H1 (cell line): Measurements from ENCODE around the gene CAPN11. TPM values are rescaled to one million over a fixed set of nuclear protein-coding genes. Genes with fewer than 3 reads are reported as not detected.

Experiments
- CTCF ChIA-PET: fragments of 300-600 bp; sonication (Branson Sonifier 250); formaldehyde crosslinking; loops from one replicate; lab custom pipeline; 2021; ENCODE audit not compliant: partially characterized antibody; lab: Charles Lee
- POLR2A ChIA-PET: fragments of 300-600 bp; sonication (Branson Sonifier 250); formaldehyde crosslinking; loops from one replicate; lab custom pipeline; 2021; ENCODE audit warnings: inconsistent platforms; ENCODE audit not compliant: partially characterized antibody; lab: Charles Lee
- DNase-seq, 2 experiments: peaks; one replicate each; pipeline versions ENCODE4 v3.0.0 to v3.0.0-alpha.2; 2010 to 2022; ENCODE audit warnings: low spot score in 2 of 2, low read depth in 1 of 2, mixed read lengths in 1 of 2
- FAIRE-seq: peaks from 2 replicates; lab custom pipeline; 2011; peaks lifted over from hg19 to GRCh38; lab: Jason Lieb, UNC
- H2AFZ ChIP-seq: 2 replicates; pipeline ENCODE4 v1.8.1; 2012; ENCODE audit warnings: low read length, inconsistent platforms
- H2AK5ac ChIP-seq: 2 replicates; pipeline ENCODE4 v1.6.1; 2013; ENCODE audit warnings: low read depth, low read length
- H2BK120ac ChIP-seq: replicated peaks from 2 replicates; pipeline ENCODE3; 2013; ENCODE audit warnings: low read depth, low read length, inconsistent platforms
- H2BK12ac ChIP-seq: 2 replicates; pipeline ENCODE4 v1.6.1; 2013; ENCODE audit warnings: low read depth, low read length
- H2BK15ac ChIP-seq: 2 replicates; pipeline ENCODE4 v1.6.1; 2013; ENCODE audit warnings: low read length
- H2BK20ac ChIP-seq: 2 replicates; pipeline ENCODE4 v1.6.1; 2013; ENCODE audit warnings: low read length
- H2BK5ac ChIP-seq: 2 replicates; pipeline ENCODE4 v1.6.1; 2013; ENCODE audit warnings: low read depth, low read length
- H3K14ac ChIP-seq: 2 replicates; pipeline ENCODE4 v1.6.1; 2013; ENCODE audit warnings: inconsistent platforms; ENCODE audit not compliant: insufficient read length
- H3K18ac ChIP-seq: 2 replicates; pipeline ENCODE4 v1.6.1; 2013; ENCODE audit warnings: low read length; ENCODE audit errors: extremely low read depth
- H3K23ac ChIP-seq: 2 replicates; pipeline ENCODE4 v1.6.1; 2013; ENCODE audit warnings: inconsistent platforms; ENCODE audit not compliant: insufficient read length
- H3K23me2 ChIP-seq: 2 replicates; pipeline ENCODE4 v1.6.1; 2013; ENCODE audit warnings: low read depth, low read length
- H3K27ac ChIP-seq: 2 replicates; pipeline ENCODE4 v1.6.1; 2011; ENCODE audit warnings: low read depth, low read length, inconsistent platforms
- H3K27me3 ChIP-seq, 4 experiments: replicated peaks in 1 of 4; 1 replicate in 1 of 4; 2 replicates in 3 of 4; pipeline versions ENCODE4 v1.6.1 to v1.8.1; 2011 to 2013; ENCODE audit warnings: low read length in 3 of 4, mild to moderate bottlenecking in 3 of 4, inconsistent platforms in 2 of 4, mixed read lengths in 2 of 4, moderate library complexity in 1 of 4; ENCODE audit not compliant: control insufficient read depth in 3 of 4, insufficient read depth in 3 of 4; ENCODE audit errors: extremely low read depth in 1 of 4
- H3K36me3 ChIP-seq, 4 experiments: 2 replicates each; pipeline versions ENCODE4 v1.6.1 to v1.8.1; 2011 to 2013; ENCODE audit warnings: mild to moderate bottlenecking in 4 of 4, low read length in 3 of 4, moderate library complexity in 2 of 4, control low read depth in 1 of 4, inconsistent platforms in 1 of 4; ENCODE audit not compliant: insufficient read depth in 4 of 4, control insufficient read depth in 2 of 4
- H3K4ac ChIP-seq: replicated peaks from 2 replicates; pipeline ENCODE3; 2013; ENCODE audit warnings: low read length, low read depth, mixed read lengths, inconsistent platforms; ENCODE audit not compliant: insufficient read length
- H3K4me1 ChIP-seq, 4 experiments: replicated peaks in 1 of 4; 1 replicate in 1 of 4; 2 replicates in 3 of 4; pipeline versions ENCODE4 v1.6.1 to v1.8.1; 2011 to 2013; ENCODE audit warnings: low read length in 3 of 4, inconsistent platforms in 2 of 4, mixed read lengths in 1 of 4; ENCODE audit not compliant: insufficient read depth in 4 of 4, control insufficient read depth in 3 of 4
- H3K4me2 ChIP-seq, 2 experiments: 2 replicates each; pipeline versions ENCODE4 v1.6.1 to v1.8.1; 2011 to 2013; ENCODE audit warnings: low read depth in 2 of 2, low read length in 2 of 2, control low read depth in 1 of 2, inconsistent platforms in 1 of 2, mild to moderate bottlenecking in 1 of 2; ENCODE audit not compliant: insufficient read depth in 1 of 2
- H3K4me3 ChIP-seq, 4 experiments: fragments of 200-600, 300-600 bp in 1 of 4; sonication (generic), shearing (Covaris generic), sonication (Bioruptor Twin) in 1 of 4; 2 replicates each; pipeline versions ENCODE4 v1.5.1 to v1.8.1; 2011 to 2016; ENCODE audit warnings: low read length in 4 of 4, low read depth in 3 of 4, control low read depth in 2 of 4, inconsistent platforms in 2 of 4, mild to moderate bottlenecking in 2 of 4, mixed read lengths in 1 of 4, moderate library complexity in 1 of 4; ENCODE audit not compliant: insufficient read depth in 2 of 4; ENCODE audit errors: extremely low read depth in 1 of 4
- H3K56ac ChIP-seq: replicated peaks from 2 replicates; pipeline ENCODE3; 2013; ENCODE audit warnings: low read depth, mild to moderate bottlenecking, mixed read lengths, low read length, inconsistent platforms; ENCODE audit not compliant: insufficient read length
- H3K79me1 ChIP-seq: 2 replicates; pipeline ENCODE4 v1.6.1; 2013; ENCODE audit warnings: low read depth, low read length, control low read depth
- H3K79me2 ChIP-seq, 2 experiments: 2 replicates each; pipeline versions ENCODE4 v1.6.1 to v1.8.1; 2012 to 2013; ENCODE audit warnings: low read length in 2 of 2, mild to moderate bottlenecking in 2 of 2, inconsistent platforms in 1 of 2; ENCODE audit not compliant: insufficient read depth in 2 of 2, control insufficient read depth in 1 of 2
- H3K9ac ChIP-seq, 4 experiments: replicated peaks in 1 of 4; 1 replicate in 1 of 4; 2 replicates in 3 of 4; pipeline versions ENCODE4 v1.6.1 to v1.8.1; 2011 to 2013; ENCODE audit warnings: low read depth in 3 of 4, low read length in 3 of 4, control low read depth in 2 of 4, mild to moderate bottlenecking in 2 of 4, moderate library complexity in 2 of 4, inconsistent platforms in 1 of 4; ENCODE audit errors: extremely low read depth in 1 of 4
- H3K9me3 ChIP-seq, 2 experiments: 2 replicates each; pipeline versions ENCODE4 v1.6.1 to v1.8.1; 2012 to 2013; ENCODE audit warnings: mild to moderate bottlenecking in 2 of 2, moderate library complexity in 2 of 2, control low read depth in 1 of 2, inconsistent platforms in 1 of 2, low read depth in 1 of 2, low read length in 1 of 2, mixed read lengths in 1 of 2; ENCODE audit not compliant: insufficient read depth in 2 of 2
- H4K20me1 ChIP-seq, 2 experiments: replicated peaks in 1 of 2; 2 replicates each; pipeline versions ENCODE3 to v1.8.1; 2011 to 2013; ENCODE audit warnings: inconsistent platforms in 2 of 2, low read length in 2 of 2, mild to moderate bottlenecking in 1 of 2; ENCODE audit not compliant: insufficient read depth in 2 of 2, control insufficient read depth in 1 of 2
- H4K5ac ChIP-seq: 2 replicates; pipeline ENCODE4 v1.6.1; 2013; ENCODE audit warnings: low read length, low read depth, mixed read lengths, inconsistent platforms; ENCODE audit not compliant: insufficient read length
- H4K8ac ChIP-seq: 2 replicates; pipeline ENCODE4 v1.8.0; 2013; ENCODE audit warnings: mild to moderate bottlenecking, moderate library complexity, low read length, inconsistent platforms; ENCODE audit not compliant: insufficient read depth; ENCODE audit errors: extremely low read depth
- H4K91ac ChIP-seq: replicated peaks from 2 replicates; pipeline ENCODE3; 2013; ENCODE audit warnings: low read length, mixed read lengths, inconsistent platforms; ENCODE audit not compliant: insufficient read length
- CBX5 ChIP-seq: fragments of 300-800, 300-1000 bp; sonication (generic); IDR thresholded peaks from 2 replicates; pipeline ENCODE4 v1.7.1; 2016; ENCODE audit warnings: antibody characterized with exemption, low read length, low read depth
- CREB1 ChIP-seq: IDR thresholded peaks from 2 replicates; pipeline ENCODE4 v1.6.1; 2012; ENCODE audit warnings: inconsistent platforms
- KDM1A ChIP-seq: fragments of 200-600, 300-600 bp; sonication (generic); IDR thresholded peaks from 2 replicates; pipeline ENCODE4 v1.7.1; 2016; ENCODE audit warnings: mild to moderate bottlenecking, low read length, borderline replicate concordance
- KDM4A ChIP-seq: IDR thresholded peaks from one replicate; pipeline ENCODE4 v1.7.1; 2012; ENCODE audit warnings: low read depth, mild to moderate bottlenecking, moderate library complexity, low read length, inconsistent platforms; ENCODE audit not compliant: severe bottlenecking
- NRF1 ChIP-seq: IDR thresholded peaks from 2 replicates; pipeline ENCODE4 v1.6.1; 2011; ENCODE audit warnings: mild to moderate bottlenecking, low read depth, low read length, improper control_type of control experiment
- SIN3A ChIP-seq, 2 experiments: IDR thresholded peaks in 1 of 2; conservative IDR thresholded peaks in 1 of 2; 2 replicates each; pipeline ENCODE4 v1.6.1; 2011 to 2012; ENCODE audit warnings: low read length in 2 of 2, improper control_type of control experiment in 1 of 2, low read depth in 1 of 2, mild to moderate bottlenecking in 1 of 2
- SP4 ChIP-seq: IDR thresholded peaks from 2 replicates; pipeline ENCODE4 v1.6.1; 2012; ENCODE audit warnings: low read length, inconsistent platforms
- WGBS, 2 experiments: shearing (Covaris generic) in 1 of 2; methylation state at CpG; one replicate each; pipeline versions ENCODE4 v1.1.6 to v1.1.7; 2013 to 2015; ENCODE audit warnings: low lambda C conversion rate in 2 of 2, mixed read lengths in 2 of 2, inconsistent platforms in 1 of 2, low coverage in 1 of 2, missing lambda C conversion rate in 1 of 2; ENCODE audit not compliant: insufficient replicate concordance in 2 of 2, insufficient coverage in 1 of 2, insufficient read length in 1 of 2; ENCODE audit errors: extremely low coverage in 1 of 2, missing lambda C conversion rate in 1 of 2; 5-methylcytosine and 5-hydroxymethylcytosine counted together
- polyA plus RNA-seq, 7 experiments: library from polyadenylated mRNA; depleted of rRNA in 3 of 7; stranded (reverse) in 5 of 7; unstranded in 2 of 7; fragments of >200 nt in 5 of 7; fragments of 200-250 nt in 2 of 7; gene quantifications; 1 replicate in 5 of 7; 2 replicates in 1 of 7; 4 replicates in 1 of 7; pipeline versions ENCODE4 v1.2.1 to v1.2.3, GENCODE V29; 2011 to 2013; ENCODE audit warnings: missing spikeins in 2 of 7, mixed read lengths in 2 of 7
- total RNA-seq: library from RNA; stranded (reverse); fragmentation: NEBNext Ultra II Directional; extraction: Animal tissue kit (Norgen Biotek cat#: 25700); gene quantifications from 2 replicates; pipeline ENCODE4 v1.2.1, GENCODE V29; 2021
- TF ChIP-seq, protein P1 (sequence below): IDR thresholded peaks from 2 replicates; pipeline ENCODE4 v1.6.1; 2011; ENCODE audit warnings: low read depth, mild to moderate bottlenecking, low read length; ENCODE audit not compliant: insufficient read depth

CAPN11 gene
- total and polyA plus RNA-seq, 2 of the 8 experiments (the other 6 are each of a cell fraction or from before 2014, with no cell fraction given): 0.95 to 0.97 TPM

DNA sequence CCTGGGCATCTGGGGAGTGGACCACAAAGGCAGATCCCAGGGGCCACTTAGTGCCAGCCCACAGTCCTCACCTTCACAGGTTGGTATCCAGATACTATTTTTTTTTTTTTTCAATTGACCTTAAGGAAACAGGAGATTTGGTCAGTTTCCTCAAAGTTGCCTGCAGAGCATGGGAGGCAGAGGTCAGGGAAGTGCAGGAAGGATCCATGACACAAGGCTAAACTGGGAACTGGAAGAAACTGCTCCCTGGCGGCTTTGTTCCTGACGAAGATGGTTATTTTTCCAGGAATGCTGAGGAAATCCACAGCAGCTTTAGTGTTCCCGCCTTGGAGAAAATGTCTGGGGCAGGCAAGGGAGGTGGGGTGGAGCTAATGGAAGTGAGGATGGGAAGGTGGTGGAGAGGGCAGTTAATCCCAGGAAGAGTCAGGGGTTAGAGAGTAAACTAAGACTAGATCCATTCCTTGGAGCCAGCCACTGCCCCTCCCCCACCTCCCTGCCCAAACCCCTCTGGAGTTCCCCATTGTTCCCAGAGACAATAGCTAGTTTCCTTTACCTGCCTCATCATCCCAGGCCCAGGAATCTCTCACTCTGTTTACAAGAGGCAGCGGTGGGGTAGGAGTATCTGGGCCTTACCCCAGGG lies 43.8 kb downstream of the CAPN11 start:
- peak overlapping the region; percentile 95 for H2BK120ac ChIP-seq
- peak overlapping the region in 3 of 4 experiments; percentile 47 to 58 (median 51); a peak in 6 of 7 replicates for H3K9ac ChIP-seq
- H3K4me2 ChIP-seq: peak overlapping the region; percentile 49 to 55
- FAIRE-seq: peak; percentile 97
- WGBS, 2 experiments: 41% methylated on average over 4 of the region's 4 CpGs; no CpG with 5 or more reads in 1 of the 2 experiments
- H4K8ac ChIP-seq: peak overlapping the region; percentile 97; the same call in 1 of the 2 replicates
- peak overlapping the region; percentile 95 for H4K5ac ChIP-seq
- H3K18ac ChIP-seq: peak overlapping the region; percentile 99
- peak overlapping the region; percentile 99 for H4K91ac ChIP-seq
- CTCF ChIA-PET: interaction anchor here (0.8 to 3.5 kb wide), 9 partner anchors 9 to 40 kb away, joined by 3 to 21 read pairs (median 7); partner anchors contain the start of gene SLC29A1
- DNase-seq: peak in 1 of 2 experiments; percentile 78
- H3K23me2 ChIP-seq: no peaks in the 10 kb centered on the region; the same call in 1 of the 2 replicates
- no peaks in the 10 kb centered on the region for H3K9me3 ChIP-seq
- H3K4me3 ChIP-seq: peak overlapping the region in 1 of 4 experiments; percentile 21; a peak in 3 of 8 replicates
- no peaks in the 10 kb centered on the region for H3K27me3 ChIP-seq
- no peak overlapping the region for H3K14ac ChIP-seq
- H2BK5ac ChIP-seq: peak overlapping the region; percentile 99
- H4K20me1 ChIP-seq: no peaks in the 10 kb centered on the region
- peak overlapping the region; percentile 94 for H3K4ac ChIP-seq
- H3K36me3 ChIP-seq: no peaks in the 10 kb centered on the region
- H2AFZ ChIP-seq: 0 out of 2 replicates have a peak overlapping the region, but pooled peaks have one; percentile 3
- H3K23ac ChIP-seq: no peak overlapping the region
- H2AK5ac ChIP-seq: peak overlapping the region; percentile 82; the same call in 1 of the 2 replicates
- H2BK15ac ChIP-seq: peak overlapping the region; percentile 53; the same call in 1 of the 2 replicates
- no peaks in the 10 kb centered on the region for H3K79me2 ChIP-seq
- peak overlapping the region; percentile 93 for H3K27ac ChIP-seq
- no peaks in the 10 kb centered on the region for H3K79me1 ChIP-seq
- H3K56ac ChIP-seq: peak overlapping the region; percentile 17
- peak overlapping the region; percentile 100 for H2BK12ac ChIP-seq
- POLR2A ChIA-PET: interaction anchor here (0.7 to 6.2 kb wide), 16 partner anchors 10 to 458 kb away, joined by 3 to 60 read pairs (median 6); partner anchors contain the start of genes HSP90AB1, MYMX and SLC29A1
- peaks cover 21 to 32% (median 30%) of the 10 kb centered on the region in 4 experiments for H3K4me1 ChIP-seq
- H2BK20ac ChIP-seq: peak overlapping the region; percentile 98
- no peak for TF ChIP-seq SP4
- no peak for TF ChIP-seq CBX5
- TF ChIP-seq CREB1: no peak; the same call in 1 of the 2 replicates
- no peak for TF ChIP-seq KDM4A
- TF ChIP-seq NRF1: no peak
- 0 out of 4 replicates have a peak, but pooled peaks have one; percentile 25 to 53 for TF ChIP-seq SIN3A (conservative IDR thresholded peaks at IDR 0.05 in 1 of 2, IDR thresholded peaks at IDR 0.05 in 1 of 2; ENCODE audit: low read depth in 1 of 2, low read length in 2 of 2)
- TF ChIP-seq, protein P1, sequence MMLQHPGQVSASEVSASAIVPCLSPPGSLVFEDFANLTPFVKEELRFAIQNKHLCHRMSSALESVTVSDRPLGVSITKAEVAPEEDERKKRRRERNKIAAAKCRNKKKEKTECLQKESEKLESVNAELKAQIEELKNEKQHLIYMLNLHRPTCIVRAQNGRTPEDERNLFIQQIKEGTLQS: no peak
- TF ChIP-seq KDM1A: peak; percentile 38; the same call in 1 of the 2 replicates
